Stomach smooth muscle (tissue), 2 donors: Measurements from ENCODE around the gene TRMT1.

Source experiments
- H3K27ac ChIP-seq: one replicate; pipeline ENCODE4 v1.7.0; 2013; ENCODE audit warnings: mild to moderate bottlenecking, low read length, inconsistent platforms
- H3K27me3 ChIP-seq, 2 donors: one replicate each; pipeline ENCODE4 v1.7.0; 2013; ENCODE audit warnings: low read length in 2 of 2; ENCODE audit not compliant: insufficient read depth in 2 of 2, control insufficient read depth in 1 of 2
- H3K36me3 ChIP-seq, 2 donors: one replicate each; pipeline ENCODE4 v1.7.0; 2013; ENCODE audit warnings: low read length in 2 of 2; ENCODE audit not compliant: control insufficient read depth in 2 of 2, insufficient read depth in 2 of 2
- H3K4me1 ChIP-seq: one replicate; pipeline ENCODE4 v1.7.0; 2013; ENCODE audit warnings: low read length; ENCODE audit not compliant: control insufficient read depth, insufficient read depth
- H3K4me3 ChIP-seq, 2 donors: one replicate each; pipeline ENCODE4 v1.7.0; 2013; ENCODE audit warnings: low read length in 2 of 2
- H3K9ac ChIP-seq, 2 donors: one replicate each; pipeline ENCODE4 v1.7.0; 2013; ENCODE audit warnings: low read length in 2 of 2, mild to moderate bottlenecking in 1 of 2
- H3K9me3 ChIP-seq, 2 donors: one replicate each; pipeline ENCODE4 v1.7.0; 2013; ENCODE audit warnings: low read length in 2 of 2; ENCODE audit not compliant: control insufficient read depth in 2 of 2
- donor health status: healthy.
- donor health status: Pancreatic carcinoma.

TRMT1 gene

GRCh38 chr19:13066226-13066625 lies 50.3 kb downstream of the TRMT1 start:
- Histone ChIP-seq H3K9me3 (no peaks in the 10 kb centered on the region), H3K27ac (peak overlapping the region; percentile 67), H3K4me3 (peak overlapping the region in 1 of 2 donors; percentile 15), H3K27me3 (no peaks in the 10 kb centered on the region), H3K4me1 (peaks cover 98% of the 10 kb centered on the region), H3K36me3 (no peaks in the 10 kb centered on the region), H3K9ac (peak overlapping the region in 1 of 2 donors; percentile 62)

DNA sequence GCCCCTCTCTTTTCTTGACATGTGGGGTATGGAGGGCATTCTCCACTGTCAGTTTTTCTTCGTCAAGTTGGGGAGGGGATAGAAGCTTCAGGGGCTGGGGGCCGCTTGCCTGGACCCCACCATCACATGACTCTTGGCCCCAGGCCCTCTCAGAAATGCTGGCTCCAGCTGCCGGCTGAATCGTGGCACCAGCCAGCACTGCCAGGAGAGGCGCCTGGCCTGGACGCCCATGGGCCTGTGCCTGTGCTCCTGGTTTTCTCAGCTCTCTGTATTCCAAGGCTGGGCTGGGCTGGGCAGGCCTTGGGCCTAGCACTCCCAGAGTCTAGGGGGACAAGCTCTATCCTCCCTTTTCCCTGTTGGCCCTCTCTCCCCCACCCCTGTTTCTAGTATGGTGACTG lies 52.4 kb downstream of the TRMT1 start:
- H3K9ac ChIP-seq, result peak overlapping the region; percentile 31 to 66
- no peaks in the 10 kb centered on the region for H3K36me3 ChIP-seq
- H3K27ac ChIP-seq, result peak overlapping the region; percentile 67
- H3K4me3 ChIP-seq, result peak overlapping the region in 1 of 2 donors; percentile 40
- no peaks in the 10 kb centered on the region for H3K27me3 ChIP-seq
- no peaks in the 10 kb centered on the region for H3K9me3 ChIP-seq
- peaks cover 98% of the 10 kb centered on the region for H3K4me1 ChIP-seq

DNA sequence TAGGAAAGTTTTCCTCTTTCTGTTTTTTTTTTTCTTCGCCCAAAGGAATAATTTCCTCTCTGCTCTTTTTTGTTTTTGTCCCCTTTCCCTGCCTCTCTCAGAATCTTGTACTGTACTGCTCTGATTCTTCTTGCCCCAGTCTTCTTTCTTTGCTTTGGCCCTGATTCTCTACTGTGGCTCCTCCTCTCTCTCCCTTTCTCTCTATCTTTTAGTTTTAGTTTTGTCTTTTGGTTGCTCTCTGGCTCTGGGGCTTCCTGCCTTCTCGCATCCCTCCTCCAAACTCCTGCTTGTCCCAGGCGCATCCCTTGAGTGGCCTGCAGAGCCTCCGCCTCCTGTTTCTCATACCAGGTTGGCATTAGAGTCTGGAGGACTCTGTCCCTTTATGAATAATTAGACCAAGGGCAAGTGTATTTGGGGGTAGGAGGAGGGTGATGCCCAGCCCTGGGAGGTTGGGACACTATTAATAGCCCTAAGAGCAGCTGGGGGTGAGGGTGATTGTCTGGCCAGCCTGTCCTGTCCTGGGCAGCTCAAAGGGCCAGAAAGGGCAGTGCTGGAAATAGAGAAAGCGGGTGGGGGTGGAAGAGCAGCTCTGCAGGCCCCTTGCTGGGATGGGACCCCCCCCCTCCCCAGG lies 53.0 kb downstream of the TRMT1 start:
- H3K36me3 ChIP-seq, result no peaks in the 10 kb centered on the region
- no peaks in the 10 kb centered on the region for H3K9me3 ChIP-seq
- H3K4me1 ChIP-seq, result peaks cover 97% of the 10 kb centered on the region
- H3K9ac ChIP-seq, result peak overlapping the region in 1 of 2 donors; percentile 31
- peak overlapping the region; percentile 67 for H3K27ac ChIP-seq
- no peaks in the 10 kb centered on the region for H3K27me3 ChIP-seq
- no peak overlapping the region for H3K4me3 ChIP-seq

- peak overlapping the region in 1 of 2 donors; percentile 73 for H3K4me3 ChIP-seq
- no peaks in the 10 kb centered on the region for H3K27me3 ChIP-seq
- H3K27ac ChIP-seq, result no peak overlapping the region
- no peak overlapping the region for H3K9ac ChIP-seq
- H3K36me3 ChIP-seq, result no peaks in the 10 kb centered on the region
- no peaks in the 10 kb centered on the region for H3K9me3 ChIP-seq
- peaks cover 96% of the 10 kb centered on the region for H3K4me1 ChIP-seq
Measured at GRCh38 chr19:13062317-13062716, 54.2 kb downstream of the TRMT1 start.

DNA sequence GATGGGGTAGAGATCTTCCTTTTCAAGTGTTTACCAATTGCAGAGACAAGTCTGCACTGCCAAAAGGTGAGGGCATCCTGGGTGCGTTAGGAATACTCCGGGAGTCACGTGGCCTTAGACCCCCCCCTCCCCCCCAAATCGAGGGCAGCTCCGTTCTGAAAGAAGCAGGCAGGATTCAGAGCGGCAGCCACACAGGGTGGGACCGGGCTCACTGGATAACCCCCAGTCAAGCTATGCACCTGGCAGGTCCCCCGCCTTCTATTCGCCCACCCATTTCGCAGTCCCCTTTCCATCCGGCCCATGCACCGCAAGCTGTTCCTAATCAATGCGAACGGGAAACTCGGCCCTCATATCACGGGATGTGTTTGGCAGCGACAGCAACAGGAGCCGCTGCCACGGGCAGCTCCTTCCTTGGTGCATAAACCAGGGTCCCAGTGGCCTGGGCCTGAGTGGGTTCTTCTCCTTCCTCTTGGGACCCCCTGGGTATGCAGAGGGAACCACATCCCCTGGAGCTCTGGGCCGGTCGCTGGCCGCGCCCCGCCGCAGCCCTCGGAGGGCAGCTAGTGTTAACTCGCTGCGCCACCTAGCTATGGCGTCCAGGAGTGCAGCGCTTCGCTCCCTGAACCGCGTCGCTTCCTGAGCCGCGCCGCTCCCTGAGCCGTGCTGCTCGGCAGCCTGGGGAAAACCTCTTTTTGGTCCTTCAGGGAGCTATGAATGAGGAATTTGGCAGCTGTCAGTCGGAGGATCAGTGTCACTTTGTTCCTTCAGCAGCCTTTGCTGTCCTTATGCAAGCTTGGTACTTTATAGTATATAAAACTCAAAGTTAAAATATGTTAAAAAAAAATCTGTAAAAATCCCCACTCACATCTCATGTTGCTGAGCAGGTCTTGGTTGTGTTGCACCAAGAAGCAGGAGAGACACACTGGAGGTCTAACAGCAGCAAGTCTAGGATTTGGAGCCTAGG lies 55.3 kb downstream of the TRMT1 start:
- Histone ChIP-seq H3K4me1 (peaks cover 96% of the 10 kb centered on the region), H3K27me3 (no peaks in the 10 kb centered on the region), H3K9me3 (no peaks in the 10 kb centered on the region), H3K27ac (peak overlapping the region; percentile 58), H3K9ac (peak overlapping the region; percentile 35 to 60), H3K4me3 (peak overlapping the region; percentile 64 to 73), H3K36me3 (no peaks in the 10 kb centered on the region)

DNA sequence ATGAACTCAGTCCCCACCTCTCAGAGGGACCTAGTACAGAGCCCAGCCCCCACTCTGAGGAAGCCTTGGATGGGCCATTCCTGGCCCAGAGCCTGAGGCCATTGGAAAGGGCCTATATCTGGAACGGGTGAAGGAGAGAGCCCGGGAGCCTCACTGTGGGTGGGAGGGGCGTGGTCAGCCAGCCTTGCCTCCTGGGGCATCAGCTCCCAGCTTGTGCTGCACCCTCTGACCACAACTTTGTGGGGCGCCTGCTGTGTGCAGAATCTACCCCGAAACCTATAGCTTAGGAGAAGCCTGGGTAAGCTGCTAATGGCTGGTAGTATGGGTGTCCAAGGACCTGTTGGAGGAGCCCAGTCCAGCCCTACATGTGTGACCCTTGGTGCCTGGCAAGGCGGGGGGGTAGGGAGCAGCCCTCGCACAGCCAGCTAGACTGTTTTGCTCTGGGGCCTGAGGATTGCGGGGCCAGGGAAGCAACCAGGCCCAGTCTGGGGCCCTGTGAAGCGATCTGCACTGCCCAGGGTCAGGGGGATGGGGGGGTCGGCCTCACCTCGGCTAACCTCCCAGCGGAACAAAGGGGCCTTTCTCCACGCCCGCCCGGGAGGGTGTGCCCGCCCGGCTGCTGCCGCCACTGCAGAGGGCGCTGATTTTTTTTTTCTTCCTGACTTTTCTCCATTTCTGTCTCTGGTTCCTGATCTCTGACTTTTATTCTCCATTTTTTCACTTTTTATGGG lies 56.1 kb downstream of the TRMT1 start:
- H3K9me3 ChIP-seq, result no peaks in the 10 kb centered on the region
- peak overlapping the region; percentile 58 for H3K27ac ChIP-seq
- H3K4me3 ChIP-seq, result peak overlapping the region; percentile 64 to 73
- no peaks in the 10 kb centered on the region for H3K36me3 ChIP-seq
- peaks cover 96% of the 10 kb centered on the region for H3K4me1 ChIP-seq
- H3K9ac ChIP-seq, result peak overlapping the region; percentile 10 to 29
- no peaks in the 10 kb centered on the region for H3K27me3 ChIP-seq

- H3K4me3 ChIP-seq, result peak overlapping the region in 1 of 2 donors; percentile 49
- no peak overlapping the region for H3K9ac ChIP-seq
- H3K4me1 ChIP-seq, result peaks cover 95% of the 10 kb centered on the region
- H3K9me3 ChIP-seq, result no peaks in the 10 kb centered on the region
- no peaks in the 10 kb centered on the region for H3K27me3 ChIP-seq
- peak overlapping the region; percentile 95 for H3K27ac ChIP-seq
- no peaks in the 10 kb centered on the region for H3K36me3 ChIP-seq
Measured at GRCh38 chr19:13058951-13059660, 57.4 kb downstream of the TRMT1 start.

- H3K27ac ChIP-seq, result peak overlapping the region; percentile 95
- peak overlapping the region in 1 of 2 donors; percentile 51 for H3K9ac ChIP-seq
- H3K36me3 ChIP-seq, result no peaks in the 10 kb centered on the region
- H3K4me3 ChIP-seq, result no peak overlapping the region
- no peaks in the 10 kb centered on the region for H3K27me3 ChIP-seq
- no peaks in the 10 kb centered on the region for H3K9me3 ChIP-seq
- H3K4me1 ChIP-seq, result peaks cover 95% of the 10 kb centered on the region
Measured at GRCh38 chr19:13057744-13058143, 58.8 kb downstream of the TRMT1 start.

DNA sequence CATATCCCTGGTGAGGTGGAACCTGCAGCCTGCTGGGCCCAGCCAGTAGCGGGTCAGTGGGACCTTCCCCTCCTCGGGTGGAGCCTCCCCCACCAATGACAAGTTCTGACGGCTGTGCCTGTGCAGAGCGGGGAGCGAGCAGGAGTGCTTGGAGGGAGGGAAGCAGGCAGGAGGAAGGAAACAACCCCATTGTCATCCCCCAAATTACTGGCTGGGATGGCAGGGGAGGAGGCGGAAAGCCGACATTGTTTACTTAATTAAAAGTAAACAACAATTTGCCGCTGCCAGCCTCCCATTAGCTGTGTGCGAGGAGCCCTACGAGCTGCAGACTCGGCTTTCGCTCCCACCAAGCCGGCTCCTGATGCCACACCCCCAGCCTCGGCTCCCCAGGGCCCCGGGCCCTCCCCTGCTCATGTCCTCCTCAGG lies 59.4 kb downstream of the TRMT1 start:
- H3K4me3 ChIP-seq, result peak overlapping the region; percentile 45 to 59
- H3K27ac ChIP-seq, result peak overlapping the region; percentile 95
- H3K27me3 ChIP-seq, result no peaks in the 10 kb centered on the region
- no peaks in the 10 kb centered on the region for H3K36me3 ChIP-seq
- peak overlapping the region in 1 of 2 donors; percentile 44 for H3K9ac ChIP-seq
- peaks cover 95% of the 10 kb centered on the region for H3K4me1 ChIP-seq
- H3K9me3 ChIP-seq, result no peaks in the 10 kb centered on the region
